IPS-18c (cell line): ENCODE measurements around the gene CNTN5.

Experiments used
- H3K4me3 ChIP-seq: 2 replicates; pipeline ENCODE4 v1.7.0; 2013; ENCODE audit warnings: low read depth, mild to moderate bottlenecking, low read length, moderate library complexity; ENCODE audit not compliant: insufficient read depth
- H3K9me3 ChIP-seq: one replicate; pipeline ENCODE4 v1.6.1; 2013; ENCODE audit warnings: mild to moderate bottlenecking, low read length, moderate library complexity; ENCODE audit not compliant: control insufficient read depth, insufficient read depth

CNTN5 gene

GRCh38 chr11:99418927-99419720, 398.4 kb downstream of the CNTN5 start:
- Histone ChIP-seq H3K9me3 (no peaks in the 10 kb centered on the region), H3K4me3 (no peak overlapping the region)

- Histone ChIP-seq H3K4me3 (no peak overlapping the region), H3K9me3 (no peaks in the 10 kb centered on the region)
Observed at GRCh38 chr11:99419991-99420390, 399.2 kb downstream of the CNTN5 start.

- Histone ChIP-seq H3K4me3 (no peak overlapping the region), H3K9me3 (no peaks in the 10 kb centered on the region)
Observed at GRCh38 chr11:99422581-99423427, 402.1 kb downstream of the CNTN5 start.

- H3K4me3 ChIP-seq, result no peak overlapping the region
- H3K9me3 ChIP-seq, result no peaks in the 10 kb centered on the region
Observed at GRCh38 chr11:99423428-99423983, 402.8 kb downstream of the CNTN5 start.

- H3K4me3 ChIP-seq, result no peak overlapping the region
- no peaks in the 10 kb centered on the region for H3K9me3 ChIP-seq
Observed at GRCh38 chr11:99424313-99425084, 403.8 kb downstream of the CNTN5 start.

GRCh38 chr11:99425596-99425995, 404.8 kb downstream of the CNTN5 start:
- H3K9me3 ChIP-seq, result no peaks in the 10 kb centered on the region
- no peak overlapping the region for H3K4me3 ChIP-seq

- Histone ChIP-seq H3K9me3 (no peaks in the 10 kb centered on the region), H3K4me3 (no peak overlapping the region)
Observed at GRCh38 chr11:99432677-99433076, 411.9 kb downstream of the CNTN5 start.

- no peak overlapping the region for H3K4me3 ChIP-seq
- no peaks in the 10 kb centered on the region for H3K9me3 ChIP-seq
Observed at GRCh38 chr11:99443276-99443675, 422.5 kb downstream of the CNTN5 start.

- Histone ChIP-seq H3K4me3 (no peak overlapping the region), H3K9me3 (no peaks in the 10 kb centered on the region)
Observed at GRCh38 chr11:99446400-99446799, 425.7 kb downstream of the CNTN5 start.

GRCh38 chr11:99449345-99449744, 428.6 kb downstream of the CNTN5 start:
- no peaks in the 10 kb centered on the region for H3K9me3 ChIP-seq

GRCh38 chr11:99452075-99452474, 431.3 kb downstream of the CNTN5 start:
- Histone ChIP-seq H3K4me3 (no peak overlapping the region), H3K9me3 (no peaks in the 10 kb centered on the region)

More at GRCh38 chr11:99449345-99449744, 428.6 kb downstream of the CNTN5 start:
- H3K4me3 ChIP-seq, result no peak overlapping the region

- Histone ChIP-seq H3K4me3 (no peak overlapping the region), H3K9me3 (no peaks in the 10 kb centered on the region)
Observed at GRCh38 chr11:99461913-99462312, 441.2 kb downstream of the CNTN5 start.

- Histone ChIP-seq H3K9me3 (no peaks in the 10 kb centered on the region), H3K4me3 (no peak overlapping the region)
Observed at GRCh38 chr11:99464985-99465384, 444.2 kb downstream of the CNTN5 start.

GRCh38 chr11:99489581-99489980, 468.8 kb downstream of the CNTN5 start:
- Histone ChIP-seq H3K4me3 (no peak overlapping the region), H3K9me3 (no peaks in the 10 kb centered on the region)

- no peak overlapping the region for H3K4me3 ChIP-seq
- no peaks in the 10 kb centered on the region for H3K9me3 ChIP-seq
Observed at GRCh38 chr11:99494065-99494464, 473.3 kb downstream of the CNTN5 start.

GRCh38 chr11:99501655-99502054, 480.9 kb downstream of the CNTN5 start:
- H3K4me3 ChIP-seq, result no peak overlapping the region
- no peaks in the 10 kb centered on the region for H3K9me3 ChIP-seq

GRCh38 chr11:99505316-99505715, 484.6 kb downstream of the CNTN5 start:
- no peak overlapping the region for H3K4me3 ChIP-seq
- no peaks in the 10 kb centered on the region for H3K9me3 ChIP-seq
